HG03521 (cell line): ENCODE measurements around the gene CCDC82.

ENCODE experiments used
- ATAC-seq: cut with Tn5 transposase; IDR thresholded peaks from one replicate; pipeline ENCODE4 v1.9.1; 2021; ENCODE audit warnings: mild to moderate bottlenecking, moderate library complexity; ENCODE audit not compliant: unreplicated experiment

The CCDC82 gene

DNA sequence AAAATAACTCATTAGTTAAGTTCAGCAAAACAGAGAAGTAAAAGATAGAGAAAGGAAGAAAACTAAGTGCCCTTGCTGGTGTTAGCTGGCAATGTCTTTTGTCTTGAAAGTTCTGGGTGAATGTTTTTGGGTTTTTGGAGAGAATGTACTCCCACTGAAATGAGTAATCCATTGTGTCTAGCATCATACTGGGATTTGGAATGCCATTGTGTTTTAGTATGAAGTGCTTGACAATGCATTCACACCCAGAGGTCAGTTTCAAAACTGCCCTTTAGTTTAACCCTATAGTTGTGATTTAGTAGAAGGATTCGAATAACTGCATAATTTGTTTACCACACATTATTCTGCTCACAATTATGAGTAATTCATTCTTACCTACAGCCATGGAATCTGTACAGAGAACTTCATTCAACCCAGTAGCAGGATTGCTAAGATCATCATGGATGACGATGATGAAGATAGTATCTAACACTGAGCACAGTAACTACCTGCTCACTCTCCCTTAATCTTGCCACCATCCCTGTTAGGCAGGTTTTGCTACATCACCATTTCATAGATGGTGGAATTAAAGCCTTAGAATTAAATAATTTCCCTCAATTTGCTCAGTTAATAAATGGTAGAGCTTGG, 80.6 kb downstream of the CCDC82 start:
- ATAC-seq = no peak

DNA sequence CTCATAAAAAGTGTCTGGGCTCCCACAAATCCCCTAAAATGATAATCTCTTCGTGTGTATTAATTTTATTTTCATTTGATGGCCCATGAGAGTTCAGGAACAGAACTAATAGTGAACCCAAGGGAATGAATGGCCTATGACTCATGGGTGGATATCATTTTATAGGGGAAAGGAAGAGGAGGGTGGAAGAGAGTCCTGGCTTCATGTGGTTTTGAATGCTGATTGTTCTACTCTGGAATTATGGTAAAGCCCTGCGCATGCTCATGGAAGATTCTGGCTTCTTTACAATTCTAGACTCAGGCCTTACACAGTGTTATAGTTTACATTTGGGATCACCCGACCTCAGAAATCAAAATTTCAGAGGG, 82.0 kb downstream of the CCDC82 start:
- no peak for ATAC-seq

DNA sequence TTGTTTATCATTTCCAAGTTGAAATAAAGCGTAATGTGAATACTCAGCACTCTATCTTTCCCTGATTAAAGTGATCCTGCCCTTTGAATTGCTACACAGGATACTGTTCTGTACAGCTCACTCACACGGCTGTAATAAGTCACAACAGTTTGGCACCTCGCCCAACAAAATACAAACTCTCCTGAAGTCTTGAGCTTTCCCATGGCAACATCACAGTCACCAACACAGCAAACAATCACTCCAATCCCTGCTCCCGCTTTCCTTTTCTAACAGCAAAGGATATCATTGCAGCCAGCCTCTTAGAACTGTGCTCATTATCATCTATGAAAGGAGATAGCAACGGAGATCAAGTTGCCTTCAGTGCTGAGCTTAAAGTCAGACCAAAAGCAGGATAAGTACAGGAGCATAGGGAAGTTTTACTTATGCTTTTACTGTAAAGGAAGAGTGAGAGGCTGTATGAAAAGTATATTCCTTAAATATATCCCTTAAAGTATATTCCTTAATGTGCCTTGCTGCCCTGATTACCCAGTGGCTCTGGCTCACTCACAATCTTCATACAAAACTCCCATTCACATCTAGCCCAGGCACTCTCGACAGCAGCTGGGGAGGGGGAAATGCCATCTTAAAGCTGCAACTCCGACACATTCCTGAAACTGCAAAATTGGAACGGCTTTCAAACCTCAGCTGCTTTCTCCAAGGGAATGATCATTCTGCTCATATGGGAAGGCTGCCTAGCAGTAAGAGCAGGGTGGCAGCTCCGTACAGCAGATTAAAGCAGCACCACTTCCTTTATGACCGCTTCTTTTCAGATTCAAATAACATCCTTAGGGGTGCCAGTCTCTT, 82.6 kb downstream of the CCDC82 start:
- no peak for ATAC-seq

DNA sequence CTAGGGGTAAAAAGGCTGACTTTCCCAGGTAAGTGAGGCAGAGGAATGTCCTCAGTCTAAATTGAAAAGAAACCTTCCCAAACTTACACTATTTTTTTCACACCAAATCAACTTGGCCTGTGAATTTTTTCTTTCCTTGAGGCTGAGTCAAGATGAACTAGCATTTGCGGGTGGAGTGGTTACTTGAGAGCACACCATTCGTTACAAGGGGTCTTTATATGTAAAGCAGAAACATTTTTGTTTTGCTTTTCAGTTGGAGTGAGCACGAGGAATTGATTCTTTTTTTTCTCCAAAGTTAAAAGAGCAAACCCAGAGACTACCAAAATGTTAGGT, 83.1 kb downstream of the CCDC82 start:
- ATAC-seq = no peak

DNA sequence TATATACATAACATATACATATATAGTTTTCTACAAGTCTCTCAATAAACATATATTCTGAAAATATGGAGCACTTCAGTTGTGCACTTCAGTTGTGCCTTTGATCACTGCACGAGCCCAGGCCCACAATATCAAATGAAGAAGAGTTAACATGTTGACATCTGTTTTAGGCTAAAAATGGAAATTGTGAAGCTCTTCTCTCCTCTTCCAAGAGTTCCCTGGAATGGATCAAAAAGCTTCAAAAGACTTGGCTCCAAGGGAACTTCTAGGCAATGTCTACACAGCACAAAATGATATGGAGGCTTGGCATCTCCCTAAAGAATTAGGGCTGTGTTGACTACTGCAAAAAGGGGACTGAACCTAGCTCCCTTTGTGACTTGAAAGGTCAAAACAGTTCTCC, 83.6 kb downstream of the CCDC82 start:
- no peak for ATAC-seq

DNA sequence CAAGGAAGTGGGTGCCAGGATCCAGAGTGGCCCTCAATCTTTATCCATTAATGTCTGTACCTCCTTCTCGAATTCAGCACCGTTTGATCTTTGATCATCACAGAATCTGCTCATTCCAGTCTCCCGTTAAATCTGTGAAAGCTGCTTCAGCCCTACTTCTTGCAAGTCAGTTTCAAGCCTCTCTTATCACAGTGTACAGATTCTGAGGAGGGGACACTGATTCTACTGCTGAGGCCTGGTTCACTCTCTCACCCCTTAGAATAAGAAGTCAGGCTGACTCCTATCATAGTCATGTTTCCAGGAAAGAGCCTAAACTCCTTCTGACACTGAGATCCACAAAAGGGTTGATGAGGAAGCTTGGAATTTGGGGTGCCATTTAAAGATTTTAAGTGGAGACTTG, 85.7 kb downstream of the CCDC82 start:
- ATAC-seq = no peak

DNA sequence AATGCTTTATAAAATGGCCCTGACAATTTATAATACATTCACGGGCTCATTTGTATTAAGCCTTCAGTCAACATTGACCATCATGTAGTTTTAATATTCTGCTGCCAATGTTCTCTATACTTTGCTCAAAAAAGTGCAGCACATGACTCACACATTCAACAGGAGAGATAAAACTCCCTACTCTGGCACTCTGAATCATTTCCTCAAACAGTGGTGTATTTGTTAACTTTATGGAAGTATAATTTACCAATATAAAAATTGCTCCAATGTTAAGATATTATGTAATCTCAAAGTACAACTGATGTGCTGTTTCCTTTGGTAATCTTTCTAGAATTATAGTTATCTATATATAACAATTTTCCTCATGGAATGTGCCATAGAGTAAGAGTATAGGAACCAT, 86.6 kb downstream of the CCDC82 start:
- ATAC-seq = no peak
